GM12872 (cell line): Measurements from ENCODE around the gene MEGF8.

ENCODE experiments used
- CTCF ChIP-seq: IDR thresholded peaks from 3 replicates; pipeline ENCODE4 v1.5.1; 2011; ENCODE audit warnings: low read depth, mild to moderate bottlenecking, low read length, moderate library complexity; ENCODE audit not compliant: insufficient read depth

The MEGF8 gene

GRCh38 chr19:42292042-42292960, 33.1 kb upstream of the MEGF8 start:
- no peak for TF ChIP-seq CTCF

GRCh38 chr19:42292963-42293362, 32.5 kb upstream of the MEGF8 start:
- no peak for TF ChIP-seq CTCF

- 0 out of 3 replicates have a peak, but pooled peaks have one; percentile 10 for TF ChIP-seq CTCF
These were observed 31.9 kb upstream of the MEGF8 start for GRCh38 chr19:42293540-42293939.

- no peak for TF ChIP-seq CTCF
These were observed 31.5 kb upstream of the MEGF8 start for GRCh38 chr19:42293948-42294347.

- TF ChIP-seq CTCF: no peak
These were observed 30.8 kb upstream of the MEGF8 start for GRCh38 chr19:42294471-42295137.

GRCh38 chr19:42295342-42295741, 30.1 kb upstream of the MEGF8 start:
- peak; percentile 19; the same call in 1 of the 3 replicates for TF ChIP-seq CTCF

- TF ChIP-seq CTCF: peak; percentile 100
These were observed 29.5 kb upstream of the MEGF8 start for GRCh38 chr19:42295831-42296525.
